Measurements from ENCODE around the gene RMND5A. TPM values are rescaled to one million over a fixed set of nuclear protein-coding genes. Genes with fewer than 3 reads are reported as not detected.
A peak's percentile ranks its signal among the peaks of the same experiment; 100 is the strongest.

RMND5A gene
- total and polyA plus RNA-seq, 10 donors = 6.0 to 56.5 (median 34.0) TPM

- Histone ChIP-seq H3K9me3 (no peaks in the 10 kb centered on the region), H3K4me1 (peaks cover 0 to 37% (median 12%) of the 10 kb centered on the region in 6 donors), H3K27me3 (replicated peaks in 1 of 7) (no peaks in the 10 kb centered on the region), H3K4me3 (no peak overlapping the region), H3K36me3 (peaks cover 0 to 32% (median 9%) of the 10 kb centered on the region in 6 donors), H3K27ac (no peak overlapping the region)
- no peak for TF ChIP-seq POLR2AphosphoS5 (IDR thresholded peaks at IDR 0.05)
- TF ChIP-seq CTCF (IDR thresholded peaks at IDR 0.05 in 8 of 11, conservative IDR thresholded peaks at IDR 0.05 in 3 of 11) = no peak
- no peak for TF ChIP-seq POLR2A (IDR thresholded peaks at IDR 0.05)
- DNase-seq = no peak
- WGBS, 5 donors = 74 to 91% (median 84%) methylated on average over 2 of the region's 2 CpGs
- intact Hi-C loops (cut with DNase I; ENCODE audit: low total_unique reads) = no loop called here
These were observed 24.1 kb downstream of the RMND5A start for GRCh38 chr2:86744152-86744551.

- Histone ChIP-seq H3K27ac (peak overlapping the region in 1 of 8 donors; percentile 20), H3K27me3 (replicated peaks in 1 of 7) (no peaks in the 10 kb centered on the region), H3K4me1 (peaks cover 0 to 37% (median 12%) of the 10 kb centered on the region in 6 donors), H3K4me3 (no peak overlapping the region), H3K9me3 (peaks cover 0 to 17% (median 14%) of the 10 kb centered on the region in 8 donors), H3K36me3 (peaks cover 0 to 59% (median 14%) of the 10 kb centered on the region in 6 donors)
- no peak for TF ChIP-seq POLR2A (IDR thresholded peaks at IDR 0.05)
- no peak for TF ChIP-seq CTCF (IDR thresholded peaks at IDR 0.05 in 8 of 11, conservative IDR thresholded peaks at IDR 0.05 in 3 of 11)
- TF ChIP-seq POLR2AphosphoS5 (IDR thresholded peaks at IDR 0.05) = no peak
- intact Hi-C loops (cut with DNase I; ENCODE audit: low total_unique reads) = no loop called here
- no peak for DNase-seq
These were observed 26.8 kb downstream of the RMND5A start for GRCh38 chr2:86746939-86747338.

DNA sequence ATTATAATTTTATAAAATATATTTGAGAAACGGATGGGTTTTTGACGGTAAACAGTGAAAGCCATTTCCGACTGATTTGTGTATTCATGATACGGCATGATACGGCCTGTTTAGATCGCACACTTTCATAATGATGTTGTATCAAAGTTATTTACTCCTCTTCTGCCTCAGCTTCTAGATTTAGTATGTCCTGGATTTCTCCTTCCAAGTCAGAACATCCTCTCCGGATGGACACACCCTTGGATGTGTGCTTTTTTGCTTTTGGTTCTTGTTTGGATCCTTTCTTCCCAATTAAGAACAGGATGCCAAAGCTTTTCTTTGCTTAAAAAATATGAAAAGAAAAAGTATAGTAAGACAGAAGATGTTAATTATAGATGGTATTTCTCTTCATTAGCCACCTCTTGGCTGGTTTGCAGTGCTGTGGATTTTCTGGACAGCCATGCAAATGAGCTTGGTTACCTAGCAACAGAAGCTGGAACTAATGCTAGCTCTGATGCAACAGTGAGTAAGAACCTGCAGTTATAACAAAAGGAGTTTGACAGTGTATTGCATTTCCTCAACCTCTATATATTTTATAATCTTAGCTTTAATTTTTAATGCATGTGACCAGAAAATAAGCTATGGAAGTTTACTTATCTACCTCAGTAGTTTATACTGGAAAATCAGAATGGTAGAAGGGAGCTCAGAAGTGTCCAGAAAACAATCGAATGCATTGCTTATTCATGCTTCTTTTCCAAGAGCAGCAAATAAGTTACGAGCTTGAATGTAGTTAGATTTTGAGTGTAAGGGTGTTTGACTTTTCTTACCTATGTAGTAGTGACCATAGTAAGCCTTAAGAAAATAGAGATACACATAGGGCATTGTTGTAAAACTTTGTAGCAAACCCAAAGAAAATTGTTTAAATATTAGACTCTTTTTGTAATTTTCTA lies 27.9 kb downstream of the RMND5A start:
- DNase-seq = no peak
- Histone ChIP-seq H3K4me1 (peaks cover 0 to 37% (median 12%) of the 10 kb centered on the region in 6 donors), H3K9me3 (peaks cover 0 to 17% (median 14%) of the 10 kb centered on the region in 8 donors), H3K27me3 (replicated peaks in 1 of 7) (no peaks in the 10 kb centered on the region), H3K4me3 (no peak overlapping the region), H3K27ac (peak overlapping the region in 1 of 8 donors; percentile 20), H3K36me3 (peaks cover 0 to 68% (median 20%) of the 10 kb centered on the region in 6 donors)
- TF ChIP-seq CTCF (IDR thresholded peaks at IDR 0.05 in 8 of 11, conservative IDR thresholded peaks at IDR 0.05 in 3 of 11) (no peak), POLR2A (IDR thresholded peaks at IDR 0.05) (no peak), POLR2AphosphoS5 (IDR thresholded peaks at IDR 0.05) (no peak)
- intact Hi-C loops (cut with DNase I; ENCODE audit: low total_unique reads) = no loop called here
- 92 to 95% (median 93%) methylated on average over 9 of the region's 9 CpGs for WGBS, 5 donors

DNA sequence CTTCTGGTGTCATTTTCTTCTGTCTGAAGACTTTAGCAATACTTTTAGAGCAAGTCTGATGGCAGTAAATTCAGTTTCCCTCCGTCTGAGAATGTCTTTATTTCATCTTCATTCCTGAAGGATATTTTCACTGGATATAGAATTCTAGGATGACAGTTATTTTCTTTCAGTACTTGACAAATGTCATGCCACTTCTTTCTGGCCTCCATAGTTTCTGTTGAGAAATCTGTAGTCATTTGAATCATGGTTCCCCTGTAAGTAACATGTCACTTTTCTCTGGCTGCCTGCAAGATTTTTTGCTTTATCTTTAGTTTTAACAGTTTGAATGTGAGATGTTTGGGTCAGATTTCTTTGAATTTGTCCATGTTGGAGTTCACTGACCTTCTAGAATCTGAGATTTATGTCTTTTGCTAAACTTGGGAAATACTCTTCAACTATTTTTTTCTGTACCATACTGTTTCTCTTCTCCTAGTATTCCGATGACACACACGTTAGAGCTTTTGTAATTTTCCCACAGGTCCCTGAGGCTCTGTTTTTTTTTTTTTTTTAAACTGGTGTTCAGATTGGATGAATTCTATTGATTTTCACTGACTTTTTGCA lies 30.2 kb downstream of the RMND5A start:
- TF ChIP-seq POLR2AphosphoS5 (IDR thresholded peaks at IDR 0.05) (no peak), POLR2A (IDR thresholded peaks at IDR 0.05) (no peak), CTCF (IDR thresholded peaks at IDR 0.05 in 8 of 11, conservative IDR thresholded peaks at IDR 0.05 in 3 of 11) (no peak)
- Histone ChIP-seq H3K27ac (no peak overlapping the region), H3K9me3 (peaks cover 0 to 17% (median 14%) of the 10 kb centered on the region in 8 donors), H3K36me3 (peaks cover 0 to 75% (median 30%) of the 10 kb centered on the region in 6 donors), H3K4me1 (peaks cover 0 to 30% (median 12%) of the 10 kb centered on the region in 6 donors), H3K27me3 (replicated peaks in 1 of 7) (no peaks in the 10 kb centered on the region), H3K4me3 (no peak overlapping the region)
- WGBS, 5 donors = 83 to 100% (median 98%) methylated on average over 3 of the region's 3 CpGs
- intact Hi-C loops (cut with DNase I; ENCODE audit: low total_unique reads) = no loop called here
- no peak for DNase-seq
